Measurements from ENCODE around the gene PCK1.

PCK1 gene

GRCh38 chr20:57536771-57537724, 23.9 kb upstream of the PCK1 start:
- DNase-seq (ENCODE audit: low read depth), result no peak

- DNase-seq (ENCODE audit: low read depth), result no peak
These were observed 23.1 kb upstream of the PCK1 start for GRCh38 chr20:57537822-57538221.

GRCh38 chr20:57539889-57540288, 21.0 kb upstream of the PCK1 start:
- no peak for DNase-seq (ENCODE audit: low read depth)

GRCh38 chr20:57540890-57541580, 19.9 kb upstream of the PCK1 start:
- DNase-seq (ENCODE audit: low read depth), result no peak

- DNase-seq (ENCODE audit: low read depth), result no peak
These were observed 17.2 kb upstream of the PCK1 start for GRCh38 chr20:57543754-57544153.

- DNase-seq (ENCODE audit: low read depth), result no peak
These were observed 15.9 kb upstream of the PCK1 start for GRCh38 chr20:57544838-57545564.

GRCh38 chr20:57545927-57546662, 14.8 kb upstream of the PCK1 start:
- no peak for DNase-seq (ENCODE audit: low read depth)

GRCh38 chr20:57546956-57547649, 13.8 kb upstream of the PCK1 start:
- DNase-seq (ENCODE audit: low read depth), result no peak

- no peak for DNase-seq (ENCODE audit: low read depth)
These were observed 12.5 kb upstream of the PCK1 start for GRCh38 chr20:57548177-57549058.

- no peak for DNase-seq (ENCODE audit: low read depth)
These were observed 8.4 kb upstream of the PCK1 start for GRCh38 chr20:57552471-57552870.

- DNase-seq (ENCODE audit: low read depth), result no peak
These were observed 7.4 kb upstream of the PCK1 start for GRCh38 chr20:57553376-57554018.

GRCh38 chr20:57555457-57556184, 5.3 kb upstream of the PCK1 start:
- no peak for DNase-seq (ENCODE audit: low read depth)

- no peak for DNase-seq (ENCODE audit: low read depth)
These were observed 4.0 kb upstream of the PCK1 start for GRCh38 chr20:57556980-57557274.

- no peak for DNase-seq (ENCODE audit: low read depth)
These were observed 2.8 kb upstream of the PCK1 start for GRCh38 chr20:57557926-57558613.

- no peak for DNase-seq (ENCODE audit: low read depth)
These were observed 2.2 kb upstream of the PCK1 start for GRCh38 chr20:57558614-57559288.

- DNase-seq (ENCODE audit: low read depth), result no peak
These were observed 1.6 kb upstream of the PCK1 start for GRCh38 chr20:57559289-57559634.

GRCh38 chr20:57559658-57560553, 1.0 kb upstream of the PCK1 start:
- no peak for DNase-seq (ENCODE audit: low read depth)

Measured in fibroblast of the conjunctiva (primary cell).